Mesenchymal stem cell (in vitro differentiated cells and primary cell): Measurements from ENCODE around the gene PSG5.
"Not testable (repeated sequence)": the region's sequence is repeated elsewhere in the genome, so short reads cannot be mapped to it uniquely, and the experiment has no call there.

Experiments
- DNase-seq: peaks from one replicate; pipeline ENCODE4 v3.0.0-alpha.2; 2013
- H2AFZ ChIP-seq: one replicate; pipeline ENCODE4 v1.6.1; 2013; ENCODE audit warnings: low read depth, mild to moderate bottlenecking, control low read depth, inconsistent platforms, low read length, moderate library complexity
- H2AK5ac ChIP-seq: 2 replicates; pipeline ENCODE4 v1.6.1; 2013; ENCODE audit warnings: low read length, moderate library complexity, mild to moderate bottlenecking, inconsistent platforms; ENCODE audit not compliant: severe bottlenecking
- H2BK120ac ChIP-seq: one replicate; pipeline ENCODE4 v1.6.1; 2013; ENCODE audit warnings: low read depth, mild to moderate bottlenecking, inconsistent platforms, low read length, moderate library complexity
- H2BK12ac ChIP-seq, 2 experiments: one replicate each; pipeline ENCODE4 v1.6.1; 2013; ENCODE audit warnings: inconsistent platforms in 2 of 2, low read length in 2 of 2, mild to moderate bottlenecking in 2 of 2, moderate library complexity in 2 of 2, control low read depth in 1 of 2
- H2BK15ac ChIP-seq: one replicate; pipeline ENCODE4 v1.6.1; 2013; ENCODE audit warnings: mild to moderate bottlenecking, low read depth, inconsistent platforms; ENCODE audit not compliant: poor library complexity, severe bottlenecking
- H2BK5ac ChIP-seq: 2 replicates; pipeline ENCODE4 v1.6.1; 2013; ENCODE audit warnings: low read depth, mild to moderate bottlenecking, low read length, control low read depth, inconsistent platforms; ENCODE audit not compliant: poor library complexity, severe bottlenecking
- H3K14ac ChIP-seq, 2 experiments: one replicate each; pipeline ENCODE4 v1.6.1; 2013; ENCODE audit warnings: inconsistent platforms in 2 of 2, low read length in 2 of 2, control low read depth in 1 of 2, mild to moderate bottlenecking in 1 of 2, moderate library complexity in 1 of 2
- H3K18ac ChIP-seq, 2 experiments: one replicate each; pipeline ENCODE4 v1.6.1; 2013; ENCODE audit warnings: inconsistent platforms in 2 of 2, low read length in 2 of 2, control low read depth in 1 of 2, low read depth in 1 of 2, mild to moderate bottlenecking in 1 of 2
- H3K23ac ChIP-seq, 2 experiments: one replicate each; pipeline ENCODE4 v1.6.1; 2013; ENCODE audit warnings: inconsistent platforms in 2 of 2, low read length in 2 of 2, mild to moderate bottlenecking in 2 of 2, moderate library complexity in 2 of 2, control low read depth in 1 of 2
- H3K27ac ChIP-seq: 2 replicates; pipeline ENCODE4 v1.5.1; 2013; ENCODE audit warnings: mild to moderate bottlenecking, moderate library complexity, low read length, control low read depth, inconsistent platforms; ENCODE audit not compliant: poor library complexity, severe bottlenecking
- H3K27me3 ChIP-seq, 2 experiments: 2 replicates each; pipeline versions ENCODE4 v1.6.1 to v1.7.0; 2013; ENCODE audit warnings: low read length in 2 of 2, mild to moderate bottlenecking in 2 of 2, moderate library complexity in 2 of 2, control low read depth in 1 of 2, inconsistent platforms in 1 of 2; ENCODE audit not compliant: control insufficient read depth in 1 of 2, insufficient read depth in 1 of 2
- H3K36me3 ChIP-seq, 2 experiments: 2 replicates each; pipeline versions ENCODE4 v1.6.1 to v1.7.0; 2013; ENCODE audit warnings: low read length in 2 of 2, control low read depth in 1 of 2, inconsistent platforms in 1 of 2, low read depth in 1 of 2, mild to moderate bottlenecking in 1 of 2; ENCODE audit not compliant: insufficient read depth in 2 of 2, control insufficient read depth in 1 of 2
- H3K4ac ChIP-seq, 2 experiments: one replicate each; pipeline ENCODE4 v1.6.1; 2013; ENCODE audit warnings: inconsistent platforms in 2 of 2, low read length in 2 of 2, mild to moderate bottlenecking in 2 of 2, moderate library complexity in 2 of 2, control low read depth in 1 of 2, low read depth in 1 of 2
- H3K4me1 ChIP-seq: 2 replicates; pipeline ENCODE4 v1.6.1; 2013; ENCODE audit warnings: low read depth, low read length, control low read depth; ENCODE audit not compliant: control insufficient read depth, insufficient read depth
- H3K4me2 ChIP-seq: 2 replicates; pipeline ENCODE4 v1.6.1; 2013; ENCODE audit warnings: low read length, mild to moderate bottlenecking, inconsistent platforms; ENCODE audit not compliant: poor library complexity, severe bottlenecking
- H3K4me3 ChIP-seq, 2 experiments: 2 replicates each; pipeline versions ENCODE4 v1.5.1 to v1.7.0; 2013; ENCODE audit warnings: low read length in 2 of 2, mild to moderate bottlenecking in 2 of 2, control low read depth in 1 of 2, low read depth in 1 of 2; ENCODE audit not compliant: insufficient read depth in 1 of 2
- H3K79me1 ChIP-seq: replicated peaks from 2 replicates; pipeline ENCODE4 v1.6.1; 2013; ENCODE audit warnings: mild to moderate bottlenecking, control low read depth, low read length, inconsistent platforms; ENCODE audit not compliant: poor library complexity, severe bottlenecking
- H3K9ac ChIP-seq: 2 replicates; pipeline ENCODE4 v1.7.0; 2013; ENCODE audit warnings: mild to moderate bottlenecking, low read length, moderate library complexity
- H3K9me3 ChIP-seq: 2 replicates; pipeline ENCODE4 v1.7.0; 2013; ENCODE audit warnings: mild to moderate bottlenecking, low read length; ENCODE audit not compliant: control insufficient read depth
- H4K8ac ChIP-seq: one replicate; pipeline ENCODE4 v1.6.1; 2013; ENCODE audit warnings: inconsistent platforms, mild to moderate bottlenecking, low read length, moderate library complexity
- H4K91ac ChIP-seq: one replicate; pipeline ENCODE4 v1.6.1; 2013; ENCODE audit warnings: mild to moderate bottlenecking, low read length, inconsistent platforms
- WGBS: methylation state at CpG from one replicate; pipeline ENCODE4 v1.1.7; 2013; ENCODE audit warnings: mixed read lengths; 5-methylcytosine and 5-hydroxymethylcytosine counted together

Gene PSG5

GRCh38 chr19:43198686-43199419, 12.5 kb upstream of the PSG5 start:
- not testable (repeated sequence) for H3K4me1 ChIP-seq, H3K4me3 ChIP-seq, H3K23ac ChIP-seq, H3K9ac ChIP-seq, H2BK12ac ChIP-seq, H3K4me2 ChIP-seq, H4K91ac ChIP-seq, H3K27ac ChIP-seq, H3K36me3 ChIP-seq, H2AK5ac ChIP-seq, H3K79me1 ChIP-seq, H2AFZ ChIP-seq, H3K14ac ChIP-seq, H3K27me3 ChIP-seq, H2BK15ac ChIP-seq, H4K8ac ChIP-seq, H3K18ac ChIP-seq, H3K4ac ChIP-seq, H2BK120ac ChIP-seq, DNase-seq, H3K9me3 ChIP-seq, H2BK5ac ChIP-seq
- 58% methylated on average over 2 of the region's 5 CpGs for WGBS

- not testable (repeated sequence) for H2AFZ ChIP-seq, H3K9ac ChIP-seq
These were observed 11.5 kb upstream of the PSG5 start for GRCh38 chr19:43197666-43198397.

GRCh38 chr19:43194397-43194796, 8.1 kb upstream of the PSG5 start:
- not testable (repeated sequence) for H4K91ac ChIP-seq, H3K4me3 ChIP-seq, H3K9me3 ChIP-seq, H3K36me3 ChIP-seq, DNase-seq, H3K18ac ChIP-seq, H2BK5ac ChIP-seq, H3K27me3 ChIP-seq, H2BK120ac ChIP-seq, H3K79me1 ChIP-seq, H2BK15ac ChIP-seq, H3K14ac ChIP-seq, H3K9ac ChIP-seq, H2AK5ac ChIP-seq, H4K8ac ChIP-seq, H3K27ac ChIP-seq, H3K4ac ChIP-seq, H2BK12ac ChIP-seq, H3K4me2 ChIP-seq, H2AFZ ChIP-seq, H3K4me1 ChIP-seq, H3K23ac ChIP-seq
- 65% methylated on average over 6 of the region's 7 CpGs for WGBS

More at GRCh38 chr19:43197666-43198397, 11.5 kb upstream of the PSG5 start:
- H2AK5ac ChIP-seq, H3K4ac ChIP-seq, H3K23ac ChIP-seq, H3K27me3 ChIP-seq, H2BK5ac ChIP-seq, H4K8ac ChIP-seq, H2BK15ac ChIP-seq, H3K36me3 ChIP-seq, H3K18ac ChIP-seq, H3K9me3 ChIP-seq, DNase-seq, H2BK120ac ChIP-seq, H3K4me3 ChIP-seq, H3K14ac ChIP-seq, H3K4me2 ChIP-seq, H3K79me1 ChIP-seq, H3K4me1 ChIP-seq, H2BK12ac ChIP-seq, H3K27ac ChIP-seq, H4K91ac ChIP-seq: not testable (repeated sequence)
- 85% methylated on average over 4 of the region's 7 CpGs for WGBS

GRCh38 chr19:43192381-43193155, 6.2 kb upstream of the PSG5 start:
- H3K9me3 ChIP-seq, H3K9ac ChIP-seq, H3K4ac ChIP-seq, H3K18ac ChIP-seq, DNase-seq, H2BK15ac ChIP-seq, H3K27me3 ChIP-seq, H4K8ac ChIP-seq, H4K91ac ChIP-seq, H3K79me1 ChIP-seq, H2BK5ac ChIP-seq, H2AFZ ChIP-seq, H3K27ac ChIP-seq, H3K23ac ChIP-seq, H2BK12ac ChIP-seq, H3K36me3 ChIP-seq, H2BK120ac ChIP-seq, H3K4me3 ChIP-seq, H3K4me1 ChIP-seq, H3K14ac ChIP-seq, H3K4me2 ChIP-seq, H2AK5ac ChIP-seq: not testable (repeated sequence)
- WGBS = 66% methylated on average over 2 of the region's 4 CpGs
